OCI-LY7 (cell line): Measurements from ENCODE around the gene ZC2HC1C.

Experiments used
- CTCF ChIP-seq: fragments of 200-600 bp; sonication (generic); conservative IDR thresholded peaks from 2 replicates; pipeline ENCODE4 v1.5.1; 2014; ENCODE audit warnings: mild to moderate bottlenecking, antibody characterized with exemption, low read length, moderate library complexity, mixed read lengths
- EZH2phosphoT487 ChIP-seq: fragments of 200-600 bp; sonication (generic); IDR thresholded peaks from 2 replicates; pipeline ENCODE4 v1.6.1; 2018; ENCODE audit warnings: low read depth, borderline replicate concordance, mild to moderate bottlenecking, mixed run types, antibody characterized with exemption, low read length, moderate library complexity, mixed read lengths

- TF ChIP-seq EZH2phosphoT487 (no peak), CTCF (no peak)
Measured at GRCh38 chr14:75044752-75045151, 24.7 kb upstream of the ZC2HC1C start.
